T-helper 2 cell treated with Interferon-gamma antibody and Interleukin-4, amounts not matched to agents 100 ng/mL and 5 ng/mL, for 36 hours (primary cell): Measurements from ENCODE around the gene HMGB4. TPM values are rescaled to one million over a fixed set of nuclear protein-coding genes. Genes with fewer than 3 reads are reported as not detected.

Source experiments
- intact Hi-C: fragments of 100-400 bp; cut with micrococcal nuclease; formaldehyde crosslinking; loops from one replicate; pipeline ENCODE4 v1.15.1; 2023
- total RNA-seq: library from RNA; stranded (reverse); gene quantifications from 2 replicates; pipeline ENCODE4 v1.2.3, GENCODE V29; 2022

Gene HMGB4
- total RNA-seq, 1 donor from 2014 or later = not detected

DNA sequence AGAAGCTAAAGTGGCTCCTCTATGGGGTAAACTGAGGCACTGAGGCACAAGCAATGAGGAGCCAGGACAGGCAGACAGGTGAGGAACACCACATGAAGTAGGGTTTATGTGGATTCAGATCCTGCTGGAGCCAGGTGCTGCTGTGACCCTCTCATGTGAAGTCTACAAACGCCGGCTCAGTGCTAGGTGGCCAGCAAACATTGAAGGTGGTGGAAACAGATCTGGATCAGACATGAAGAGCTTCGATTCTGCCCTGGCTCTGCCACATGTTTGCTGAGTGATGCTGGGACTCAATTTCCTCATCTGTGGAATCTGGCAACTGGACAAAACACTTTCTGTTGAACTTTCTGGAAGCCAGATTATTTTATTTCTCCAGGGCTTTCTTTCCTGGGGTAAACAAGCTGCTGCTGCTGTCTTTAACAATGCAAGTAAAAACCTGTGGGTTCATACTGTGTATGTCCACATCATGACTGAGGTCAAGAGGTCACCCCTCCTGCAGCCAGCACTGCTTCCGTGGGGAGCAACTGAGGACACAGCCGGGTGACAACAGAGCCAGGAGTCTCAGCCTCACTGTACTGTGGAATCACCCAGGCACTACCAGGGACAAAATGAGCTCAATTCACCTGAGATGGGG lies 33.3 kb downstream of the HMGB4 start:
- intact Hi-C loops = no loop called here

DNA sequence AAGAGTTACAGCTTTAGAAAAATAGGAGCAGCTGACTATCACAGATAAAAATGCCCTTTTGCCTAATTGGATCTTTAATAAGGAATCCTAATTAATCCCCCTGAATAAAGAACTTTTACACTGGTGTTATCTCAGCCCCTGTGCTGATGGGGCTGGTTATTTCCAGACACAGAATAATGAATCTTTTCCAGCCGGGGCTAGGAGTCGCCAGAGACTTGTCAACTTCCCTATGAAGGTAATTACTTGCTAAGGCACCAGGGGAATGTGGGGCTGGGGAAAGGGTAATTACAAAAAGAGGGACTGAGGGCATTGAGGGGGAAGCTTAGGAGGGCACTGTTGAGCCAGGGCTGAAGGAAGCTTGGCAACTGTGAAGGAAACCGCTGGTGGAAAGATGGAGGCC lies 34.5 kb downstream of the HMGB4 start:
- intact Hi-C loops = no loop called here

GRCh38 chr1:33898881-33899280 lies 35.0 kb downstream of the HMGB4 start:
- intact Hi-C loops = no loop called here

DNA sequence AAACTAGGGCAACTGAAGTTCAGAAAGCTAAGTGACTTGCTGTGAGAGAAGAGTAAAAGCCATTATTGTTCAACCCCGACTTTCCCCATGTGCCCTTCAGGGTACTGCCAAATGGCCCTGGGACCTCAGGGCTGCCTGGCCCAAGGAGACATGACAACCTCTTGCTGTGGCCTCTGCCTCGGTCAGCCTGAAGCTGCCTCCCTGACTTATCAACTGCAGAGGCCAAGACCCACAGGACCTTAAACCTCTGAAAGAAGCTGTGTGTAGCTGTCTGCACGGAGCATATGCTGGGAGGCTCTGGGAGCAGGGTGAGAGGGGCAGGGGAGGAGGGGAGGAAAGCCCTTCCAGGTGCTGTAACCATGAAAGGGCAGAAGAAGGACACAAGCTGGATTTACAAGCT lies 35.9 kb downstream of the HMGB4 start:
- intact Hi-C loops = no loop called here

GRCh38 chr1:33902486-33903209 lies 38.8 kb downstream of the HMGB4 start:
- intact Hi-C loops = no loop called here

- intact Hi-C loops = no loop called here
These were observed 39.3 kb downstream of the HMGB4 start for GRCh38 chr1:33903210-33903589.

- intact Hi-C loops = no loop called here
These were observed 41.4 kb downstream of the HMGB4 start for GRCh38 chr1:33905241-33905640.

DNA sequence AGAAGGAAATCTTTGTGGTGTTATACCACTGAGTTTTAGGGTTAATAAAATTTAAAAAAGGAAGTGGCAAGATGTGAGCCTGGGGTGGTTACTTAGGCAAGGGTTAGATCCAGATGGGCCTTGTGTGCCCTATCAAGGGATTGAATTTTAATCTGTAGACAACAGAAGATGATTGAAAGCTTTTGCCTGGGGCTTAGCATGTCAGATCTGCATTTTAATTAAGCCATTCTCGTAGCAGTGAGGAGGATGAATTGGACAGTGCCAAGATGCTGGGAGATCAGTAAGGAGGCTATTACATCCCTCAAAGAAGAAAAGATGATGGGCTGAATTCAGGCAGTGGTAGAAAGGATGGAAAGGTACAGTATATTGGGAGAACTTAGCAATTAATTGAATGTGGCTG lies 42.3 kb downstream of the HMGB4 start:
- intact Hi-C loops = no loop called here

GRCh38 chr1:33908324-33908956 lies 44.6 kb downstream of the HMGB4 start:
- intact Hi-C loops = no loop called here
